H1 (cell line): Measurements from ENCODE around the gene SLC16A11. TPM values are rescaled to one million over a fixed set of nuclear protein-coding genes. Genes with fewer than 3 reads are reported as not detected.

Experiments used
- BACH1 ChIP-seq: IDR thresholded peaks from 2 replicates; pipeline ENCODE4 v1.6.1; 2012; ENCODE audit warnings: low read length, improper control_type of control experiment
- BCL11A ChIP-seq, 2 experiments: IDR thresholded peaks; one replicate each; pipeline ENCODE4 v1.6.1; 2011; ENCODE audit warnings: low read depth in 2 of 2, low read length in 2 of 2, mild to moderate bottlenecking in 2 of 2
- BRCA1 ChIP-seq: IDR thresholded peaks from 2 replicates; pipeline ENCODE4 v1.6.1; 2012; ENCODE audit warnings: low read depth, low read length, improper control_type of control experiment
- CBX5 ChIP-seq: fragments of 300-800, 300-1000 bp; sonication (generic); IDR thresholded peaks from 2 replicates; pipeline ENCODE4 v1.7.1; 2016; ENCODE audit warnings: antibody characterized with exemption, low read length, low read depth
- CBX8 ChIP-seq: fragments of 300-800, 300-1000 bp; sonication (generic); IDR thresholded peaks from 2 replicates; pipeline ENCODE4 v1.7.1; 2016; ENCODE audit warnings: low read depth, low read length, borderline replicate concordance
- EP300 ChIP-seq, 2 experiments: IDR thresholded peaks; 1 replicate in 1 of 2; 2 replicates in 1 of 2; pipeline ENCODE4 v1.6.1; 2011 to 2012; ENCODE audit warnings: low read depth in 2 of 2, low read length in 2 of 2, mild to moderate bottlenecking in 2 of 2, borderline replicate concordance in 1 of 2, inconsistent platforms in 1 of 2, moderate library complexity in 1 of 2
- HDAC2 ChIP-seq, 2 experiments: fragments of 300-600 bp in 1 of 2; sonication (generic) in 1 of 2; IDR thresholded peaks; 2 replicates each; pipeline ENCODE4 v1.6.1; 2011 to 2012; ENCODE audit warnings: low read depth in 2 of 2, low read length in 2 of 2, mild to moderate bottlenecking in 2 of 2, moderate library complexity in 2 of 2, borderline replicate concordance in 1 of 2, inconsistent platforms in 1 of 2
- JUN ChIP-seq: IDR thresholded peaks from 2 replicates; pipeline ENCODE4 v1.6.1; 2011; ENCODE audit warnings: low read depth, mild to moderate bottlenecking, improper control_type of control experiment, low read length
- NANOG ChIP-seq: IDR thresholded peaks from 2 replicates; pipeline ENCODE4 v1.6.1; 2011; ENCODE audit warnings: low read length, low read depth, mild to moderate bottlenecking, inconsistent platforms; ENCODE audit not compliant: insufficient read depth, poor library complexity, severe bottlenecking
- RBBP5 ChIP-seq: IDR thresholded peaks from 2 replicates; pipeline ENCODE4 v1.7.1; 2012; ENCODE audit warnings: low read depth, mild to moderate bottlenecking, inconsistent platforms, low read length, moderate library complexity, borderline replicate concordance
- SIRT6 ChIP-seq: IDR thresholded peaks from one replicate; pipeline ENCODE4 v1.7.1; 2012; ENCODE audit warnings: low read length, inconsistent platforms
- SIX5 ChIP-seq: IDR thresholded peaks from 2 replicates; pipeline ENCODE4 v1.6.1; 2011; ENCODE audit warnings: mild to moderate bottlenecking, low read depth, low read length
- SRF ChIP-seq: IDR thresholded peaks from 2 replicates; pipeline ENCODE4 v1.6.1; 2011; ENCODE audit warnings: mild to moderate bottlenecking, low read depth, low read length, moderate library complexity
- TEAD4 ChIP-seq: IDR thresholded peaks from 2 replicates; pipeline ENCODE4 v1.6.1; 2012; ENCODE audit warnings: low read depth, low read length, inconsistent platforms, mixed read lengths
- polyA plus RNA-seq, 7 experiments: library from polyadenylated mRNA; depleted of rRNA in 3 of 7; stranded (reverse) in 5 of 7; unstranded in 2 of 7; fragments of >200 nt in 5 of 7; fragments of 200-250 nt in 2 of 7; gene quantifications; 1 replicate in 5 of 7; 2 replicates in 1 of 7; 4 replicates in 1 of 7; pipeline versions ENCODE4 v1.2.1 to v1.2.3, GENCODE V29; 2011 to 2013; ENCODE audit warnings: missing spikeins in 2 of 7, mixed read lengths in 2 of 7
- total RNA-seq: library from RNA; stranded (reverse); fragmentation: NEBNext Ultra II Directional; extraction: Animal tissue kit (Norgen Biotek cat#: 25700); gene quantifications from 2 replicates; pipeline ENCODE4 v1.2.1, GENCODE V29; 2021
- TF ChIP-seq, protein P1 (sequence below): IDR thresholded peaks from 2 replicates; pipeline ENCODE4 v1.6.1; 2011; ENCODE audit warnings: low read length, improper control_type of control experiment

The SLC16A11 gene
- total and polyA plus RNA-seq, 2 of the 8 experiments (the other 6 are each of a cell fraction or from before 2014, with no cell fraction given), result 0.35 to 0.39 TPM

GRCh38 chr17:7022781-7023571 is 20.9 kb downstream of the SLC16A11 start, which contains the start of gene BCL6B (continued):
- TF ChIP-seq, protein P1, sequence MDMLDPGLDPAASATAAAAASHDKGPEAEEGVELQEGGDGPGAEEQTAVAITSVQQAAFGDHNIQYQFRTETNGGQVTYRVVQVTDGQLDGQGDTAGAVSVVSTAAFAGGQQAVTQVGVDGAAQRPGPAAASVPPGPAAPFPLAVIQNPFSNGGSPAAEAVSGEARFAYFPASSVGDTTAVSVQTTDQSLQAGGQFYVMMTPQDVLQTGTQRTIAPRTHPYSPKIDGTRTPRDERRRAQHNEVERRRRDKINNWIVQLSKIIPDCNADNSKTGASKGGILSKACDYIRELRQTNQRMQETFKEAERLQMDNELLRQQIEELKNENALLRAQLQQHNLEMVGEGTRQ, result no peak
- no peak for TF ChIP-seq SIRT6
- TF ChIP-seq CBX8, result no peak
- TF ChIP-seq SRF, result no peak
- TF ChIP-seq EP300 (IDR thresholded peaks at IDR 0.05; ENCODE audit: borderline replicate concordance in 1 of 2, low read depth in 2 of 2, low read length in 2 of 2), result no peak
- no peak; the same call in 1 of the 2 replicates for TF ChIP-seq RBBP5
- no peak for TF ChIP-seq BACH1
- no peak for TF ChIP-seq SIX5
- no peak for TF ChIP-seq BCL11A (IDR thresholded peaks at IDR 0.05; ENCODE audit: low read depth in 2 of 2, low read length in 2 of 2)
- TF ChIP-seq JUN, result no peak
- TF ChIP-seq TEAD4, result no peak
- no peak for TF ChIP-seq CBX5
- TF ChIP-seq BRCA1, result no peak
- no peak for TF ChIP-seq HDAC2 (IDR thresholded peaks at IDR 0.05; ENCODE audit: borderline replicate concordance in 1 of 2, low read depth in 2 of 2, low read length in 2 of 2)
- no peak for TF ChIP-seq NANOG
